C4-2B (cell line): Measurements from ENCODE around the gene OR2V2.

Experiments used
- CTCF ChIP-seq: fragments of 450-650 bp; conservative IDR thresholded peaks from 2 replicates; pipeline ENCODE4 v1.5.1; 2017; ENCODE audit warnings: mild to moderate bottlenecking
- ZFX ChIP-seq: fragments of 450-650 bp; IDR thresholded peaks from 2 replicates; pipeline ENCODE4 v1.6.1; 2017

- TF ChIP-seq CTCF = no peak
- no peak for TF ChIP-seq ZFX
Measured at GRCh38 chr5:181160152-181160754, 12.9 kb downstream of the OR2V2 start.
